Measurements from ENCODE around the gene NT5DC4. TPM values are rescaled to one million over a fixed set of nuclear protein-coding genes. Genes with fewer than 3 reads are reported as not detected.

Gene NT5DC4
- total and polyA plus RNA-seq, 2 of the 8 experiments (the other 6 are each of a cell fraction or from before 2014, with no cell fraction given): not detected

DNA sequence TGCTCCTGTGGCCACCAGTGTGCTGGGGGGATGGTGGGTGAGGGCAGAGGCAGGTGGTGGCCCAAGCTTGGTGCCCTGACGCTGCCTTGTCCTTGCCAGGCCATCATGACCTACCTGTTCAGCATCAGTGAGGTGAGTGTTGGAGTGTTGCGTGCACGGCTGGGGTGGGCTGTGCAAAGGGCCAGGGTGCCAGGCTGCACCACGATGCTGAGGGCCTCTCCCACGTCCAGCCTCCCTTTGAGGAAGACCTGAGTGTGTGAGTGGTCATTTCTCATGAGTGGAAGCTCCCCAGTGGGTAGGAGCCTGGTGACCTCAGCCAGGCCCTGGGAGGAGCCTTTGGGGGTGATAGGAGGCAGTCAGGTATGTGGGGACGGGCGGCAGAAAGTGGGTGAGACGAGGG, 3.2 kb downstream of the NT5DC4 start (continued):
- TF ChIP-seq HDAC2 (IDR thresholded peaks at IDR 0.05; ENCODE audit: borderline replicate concordance in 1 of 2, low read depth in 2 of 2, low read length in 2 of 2) (no peak), GABPA (IDR thresholded peaks at IDR 0.05; ENCODE audit: borderline replicate concordance, insufficient read depth, low read length) (no peak)

All from H1 (cell line).